GM18907 (cell line): Measurements from ENCODE around the gene GALNTL6.

Experiments used
- ATAC-seq: cut with Tn5 transposase; IDR thresholded peaks from one replicate; pipeline ENCODE4 v1.9.1; 2021; ENCODE audit warnings: mild to moderate bottlenecking, moderate library complexity; ENCODE audit not compliant: unreplicated experiment

GALNTL6 gene

DNA sequence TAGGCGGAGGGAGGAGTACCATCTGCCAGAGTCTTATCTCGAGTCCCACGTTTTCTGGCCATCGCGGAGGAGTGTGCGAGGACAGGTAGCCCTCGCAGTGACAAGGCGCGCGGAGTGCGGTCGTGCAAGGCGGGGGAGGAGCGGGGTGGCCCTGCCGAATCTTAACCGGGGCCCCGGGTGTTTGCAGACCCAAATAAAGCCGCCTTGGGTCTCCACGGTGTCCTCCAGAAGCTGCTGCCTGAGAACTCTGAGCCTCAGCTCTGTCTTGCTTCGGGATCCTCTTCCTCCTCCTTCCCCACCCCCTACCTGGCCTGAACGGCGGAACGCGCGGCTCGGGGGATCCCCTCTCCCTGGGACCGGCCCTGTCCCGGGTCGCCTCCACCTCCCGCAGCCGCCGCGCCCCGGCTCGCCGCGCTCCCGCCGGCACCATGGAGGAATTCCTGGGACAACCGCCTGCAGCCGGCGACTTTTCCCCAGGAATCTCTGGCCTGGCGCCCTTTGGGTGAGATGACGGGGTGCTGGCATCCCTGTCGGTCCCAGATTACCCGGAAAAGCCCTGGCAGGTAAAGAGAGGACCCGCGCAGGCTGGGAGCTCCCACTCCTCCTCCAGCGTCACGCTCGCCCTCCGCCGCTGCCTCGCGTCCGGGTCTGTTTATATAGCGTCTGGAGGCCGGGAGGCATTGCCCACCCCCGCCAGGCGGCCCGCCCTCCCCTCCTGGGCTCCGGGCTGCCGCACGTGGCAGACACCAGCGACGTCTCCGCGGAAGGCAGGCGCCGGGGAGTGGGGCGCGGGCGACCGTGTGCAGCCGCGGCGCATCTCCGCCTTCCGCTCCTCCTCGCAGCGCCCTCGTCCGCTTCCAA lies at the start of gene GALNTL6:
TSS of gene GALNTL6 (plus strand) at position 740 of the 861 bp plus-strand sequence.
- ATAC-seq = peak; percentile 70

DNA sequence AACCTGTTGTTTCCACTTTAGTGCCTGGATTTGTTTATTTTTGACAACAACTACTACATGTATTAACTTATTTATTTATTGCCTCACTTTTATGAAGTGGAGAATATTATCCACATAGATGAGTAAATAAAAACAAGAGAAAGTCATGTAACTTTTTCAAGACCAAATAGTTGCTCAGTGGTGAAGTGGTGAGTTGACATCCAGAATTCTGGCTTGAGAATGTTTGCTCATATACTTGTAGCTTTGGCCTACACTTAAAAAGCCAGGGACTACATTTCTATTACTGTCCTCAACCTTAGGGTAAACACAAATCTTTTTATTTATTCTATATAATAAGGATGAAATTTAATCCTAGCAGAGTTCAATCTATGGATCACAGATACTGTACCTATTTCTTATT lies 47.7 kb upstream of the GALNTL6 start:
- ATAC-seq = no peak

DNA sequence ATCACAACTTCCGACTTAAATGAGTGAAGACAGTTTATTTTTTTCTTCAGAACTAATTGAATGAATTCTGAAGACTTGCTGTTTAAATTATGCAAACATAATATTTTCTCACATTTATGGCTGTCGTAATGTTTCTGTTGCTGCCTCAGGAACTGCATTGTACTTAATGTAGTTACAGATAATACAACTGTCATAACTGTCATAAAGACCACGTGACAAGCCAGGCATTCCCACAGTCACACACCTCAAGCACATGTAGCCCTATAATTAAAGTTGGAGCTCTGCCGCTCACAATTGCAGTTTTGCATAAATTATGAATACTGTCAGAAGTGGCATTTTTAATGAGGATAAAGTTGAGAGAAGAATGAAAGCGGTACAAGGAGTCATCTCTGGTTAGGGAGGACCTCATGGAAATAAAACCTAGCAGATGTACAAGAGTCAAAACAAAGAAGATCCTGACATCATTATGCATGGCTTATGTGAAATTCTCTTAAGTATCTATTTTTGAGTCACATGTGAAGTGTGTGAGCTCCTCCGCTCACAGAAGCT lies 38.5 kb upstream of the GALNTL6 start:
- ATAC-seq = no peak

DNA sequence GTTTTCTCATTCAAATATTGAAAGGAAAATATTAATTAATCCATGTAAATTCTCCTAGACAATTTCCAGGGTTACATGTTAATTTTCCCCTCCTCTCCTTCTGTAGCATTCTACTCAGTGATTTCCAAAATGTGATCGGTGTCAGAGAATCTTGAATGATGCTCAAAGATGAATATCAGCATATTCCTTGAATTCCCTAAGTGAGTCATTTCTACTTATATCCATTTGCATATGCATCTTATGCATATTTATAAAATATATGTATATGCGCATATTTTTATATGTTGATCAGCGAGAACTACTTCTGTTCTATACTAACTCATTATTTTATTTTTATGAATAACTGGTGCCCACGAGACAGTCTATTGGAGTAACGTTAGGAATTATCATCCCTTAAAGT lies 33.9 kb upstream of the GALNTL6 start:
- no peak for ATAC-seq

DNA sequence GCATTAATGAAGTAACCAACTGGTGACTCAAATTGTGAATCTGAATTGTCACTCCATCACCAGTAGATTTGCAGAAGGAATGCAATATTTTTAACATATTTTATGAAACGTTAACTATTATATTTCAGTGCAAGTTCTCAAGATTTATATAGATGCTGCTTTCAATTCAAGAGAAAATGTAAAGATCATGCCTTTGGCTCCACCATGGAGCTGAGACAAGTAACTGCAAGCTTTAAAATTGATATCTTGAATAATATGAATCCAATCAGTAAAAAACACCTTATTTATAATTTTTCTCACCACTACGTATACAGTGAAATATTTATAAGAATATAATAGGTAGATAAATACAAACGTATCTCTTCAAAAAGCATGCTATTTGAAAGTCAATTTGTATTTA lies 27.8 kb upstream of the GALNTL6 start:
- no peak for ATAC-seq

DNA sequence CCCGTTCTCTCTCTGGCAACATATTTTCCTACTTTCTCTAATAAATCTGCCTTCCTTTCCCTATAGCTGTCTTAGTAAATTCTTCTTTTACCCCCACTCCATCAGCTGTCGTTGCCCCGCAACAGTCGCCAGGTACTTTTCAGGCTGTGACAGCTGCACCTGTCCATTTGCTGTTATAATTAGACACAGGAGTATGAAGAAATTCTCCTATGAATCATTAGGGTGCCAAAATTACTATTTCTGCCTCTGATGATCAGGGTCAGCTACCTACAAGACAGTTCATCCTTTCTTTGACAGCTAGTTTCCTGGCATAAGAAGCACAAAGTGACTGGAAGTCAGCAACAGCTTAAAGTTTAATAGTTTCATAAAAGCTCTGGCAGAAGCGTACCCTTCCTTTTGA lies 19.5 kb upstream of the GALNTL6 start:
- ATAC-seq = no peak

DNA sequence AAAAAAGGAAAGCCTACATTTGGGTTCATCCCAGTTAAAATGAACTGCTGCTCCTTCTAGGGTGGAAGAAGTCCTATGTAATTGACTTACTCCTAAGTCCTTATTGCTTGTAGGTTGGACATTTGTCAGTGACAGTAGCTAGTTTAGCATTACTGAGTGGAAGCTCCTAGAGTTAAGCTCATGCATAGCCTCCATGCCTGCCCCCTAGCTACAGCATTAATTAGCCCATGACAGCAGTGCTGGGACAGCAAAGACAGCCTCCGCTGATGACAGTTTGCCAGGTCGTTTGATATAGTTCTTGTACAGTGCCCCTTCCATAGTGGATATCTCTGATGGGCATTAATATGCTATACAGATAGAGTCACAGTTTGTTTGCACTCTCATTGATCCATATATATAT lies 18.7 kb upstream of the GALNTL6 start:
- no peak for ATAC-seq

DNA sequence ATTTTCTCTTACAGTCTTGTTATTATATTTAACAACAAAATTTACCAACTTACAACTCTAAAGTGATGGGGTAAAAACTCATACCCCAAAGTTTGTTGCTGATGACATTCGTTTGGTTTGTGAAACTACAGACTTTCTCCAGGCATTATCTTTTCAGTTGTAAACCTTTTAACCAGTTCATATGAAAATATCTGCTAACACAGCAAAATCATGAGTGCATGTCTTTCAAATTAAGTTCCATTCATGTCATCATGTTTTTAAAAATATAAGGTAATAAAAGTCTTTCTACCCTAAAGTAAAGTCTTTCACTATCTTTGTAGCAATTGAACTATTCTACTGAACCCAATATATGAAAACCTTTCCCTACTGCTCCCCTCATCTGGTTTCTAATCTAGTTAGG lies 3.4 kb upstream of the GALNTL6 start:
- no peak for ATAC-seq

DNA sequence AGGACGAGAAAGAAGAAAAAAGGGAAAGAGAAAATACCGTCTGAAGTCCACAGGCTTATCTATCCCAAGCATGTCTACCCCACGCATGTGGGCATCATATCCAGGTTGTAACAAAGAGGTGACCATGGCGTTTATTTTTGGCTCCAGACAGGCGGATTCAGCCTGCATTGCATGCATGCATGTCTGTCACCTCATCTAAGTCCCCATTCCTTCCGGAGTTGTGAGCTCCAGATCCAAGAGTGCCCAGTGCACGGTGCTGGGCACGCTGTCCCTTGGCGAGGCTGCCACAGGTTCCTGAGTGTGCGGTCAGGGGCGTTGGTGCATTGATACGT lies 905 bp upstream of the GALNTL6 start:
- ATAC-seq = no peak

DNA sequence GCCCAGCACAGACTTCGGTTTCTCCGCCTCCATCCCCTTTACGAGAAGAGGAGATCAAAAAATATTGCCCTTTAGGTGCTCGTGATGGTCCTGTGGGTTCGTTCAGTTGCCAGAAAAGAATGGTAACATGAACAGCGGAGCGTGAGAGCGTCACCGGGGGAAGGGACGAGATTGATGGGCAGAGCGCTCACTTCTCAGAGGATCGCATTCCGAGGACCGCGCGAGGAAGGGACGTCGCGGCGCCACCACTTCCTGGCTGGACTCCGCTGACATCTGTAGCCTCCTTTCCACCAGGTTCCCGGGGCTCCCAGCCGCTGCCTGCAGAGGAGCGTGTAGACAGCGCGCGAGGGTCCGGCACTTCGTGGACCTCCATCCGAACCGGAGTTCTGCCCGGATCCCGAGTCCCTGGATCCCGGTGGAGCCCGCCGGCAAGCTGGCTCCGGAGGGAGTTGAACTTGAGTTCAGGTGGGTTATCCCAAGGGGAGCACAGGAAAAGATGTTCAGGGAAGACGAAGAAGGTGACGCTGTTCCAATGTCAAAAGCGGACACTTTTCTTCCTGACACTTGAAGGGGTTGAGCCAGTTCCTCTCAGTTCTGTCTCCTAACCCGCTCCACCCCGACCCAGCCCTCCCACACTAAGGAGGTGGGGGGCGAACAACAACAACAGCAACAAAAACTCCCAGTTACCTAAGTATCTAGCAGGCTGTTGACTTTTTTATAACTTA lies 484 bp downstream of the GALNTL6 start:
- peak; percentile 24 for ATAC-seq

DNA sequence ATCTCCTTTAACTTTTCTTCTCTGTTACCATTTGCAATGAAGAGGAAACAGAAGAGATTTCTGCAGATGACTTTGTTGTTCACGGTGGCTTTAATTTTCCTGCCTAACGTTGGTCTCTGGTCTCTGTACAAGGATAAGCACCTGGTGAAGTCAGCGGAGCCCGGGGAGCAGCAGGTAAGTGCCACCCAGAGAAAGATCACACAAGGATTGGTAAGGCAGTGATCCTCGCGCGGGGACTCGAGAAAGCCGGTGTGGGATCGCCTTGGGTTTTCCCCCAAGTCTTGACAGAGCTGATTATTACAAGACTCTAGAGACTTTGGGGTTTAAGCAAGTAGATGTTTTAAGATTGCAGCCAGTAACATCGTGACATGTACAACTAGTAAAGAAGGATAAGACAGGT lies 1.3 kb downstream of the GALNTL6 start:
- ATAC-seq = no peak

DNA sequence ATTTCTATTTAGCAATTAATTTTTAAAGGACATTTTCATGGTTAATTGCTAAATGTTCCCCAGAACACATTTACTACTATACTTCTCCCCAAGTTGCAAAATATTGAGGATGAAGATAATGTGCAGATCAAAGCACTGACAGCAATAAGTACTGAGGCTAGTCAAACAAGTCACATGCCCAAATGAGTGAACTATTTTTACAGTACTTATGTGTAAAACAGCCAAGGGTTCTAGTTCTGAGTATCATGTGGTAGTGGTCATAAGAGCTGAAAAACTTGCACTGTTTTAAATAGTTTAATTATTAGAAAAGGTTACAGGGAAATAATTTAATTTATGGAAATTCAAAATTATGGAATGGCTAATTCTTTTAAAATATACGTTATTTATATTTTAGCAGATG lies 3.8 kb downstream of the GALNTL6 start:
- peak; percentile 66 for ATAC-seq

DNA sequence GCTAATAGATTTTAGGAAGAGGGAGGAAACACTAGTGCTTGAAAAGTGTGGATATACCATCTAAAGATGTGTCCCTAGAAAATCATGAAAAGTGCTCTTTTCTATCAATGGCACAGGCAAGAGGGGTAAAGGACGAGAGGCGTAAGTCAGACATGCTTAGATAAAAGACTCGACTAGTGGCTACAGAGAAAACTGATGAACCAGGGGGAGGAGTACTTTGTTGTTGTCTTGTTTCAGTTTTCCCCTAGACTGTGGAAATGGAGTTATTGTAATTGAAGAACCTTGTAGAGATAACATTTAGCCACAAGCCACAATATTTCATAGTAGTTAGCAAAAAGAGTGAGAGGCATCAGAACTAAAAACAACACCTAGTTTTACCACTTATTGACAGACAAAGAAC lies 21.4 kb downstream of the GALNTL6 start:
- no peak for ATAC-seq

DNA sequence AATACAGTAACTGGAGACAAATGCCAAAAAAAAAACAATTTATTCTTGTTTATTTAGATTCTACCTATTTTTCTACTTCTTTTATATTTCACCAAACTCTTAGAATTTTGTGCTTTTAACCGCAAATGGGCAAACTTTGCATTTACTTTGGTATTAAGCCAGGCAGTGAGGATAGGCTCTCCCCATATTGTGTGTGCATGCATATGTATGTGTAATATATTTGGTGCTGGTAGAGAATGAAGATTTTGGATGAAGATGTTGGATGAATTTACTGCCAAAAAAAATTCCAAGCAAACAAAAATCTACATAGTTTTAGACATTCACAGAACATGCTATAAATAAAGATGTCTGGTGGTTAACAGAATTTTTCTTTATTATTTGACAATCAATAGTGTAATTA lies 30.3 kb downstream of the GALNTL6 start:
- no peak for ATAC-seq

DNA sequence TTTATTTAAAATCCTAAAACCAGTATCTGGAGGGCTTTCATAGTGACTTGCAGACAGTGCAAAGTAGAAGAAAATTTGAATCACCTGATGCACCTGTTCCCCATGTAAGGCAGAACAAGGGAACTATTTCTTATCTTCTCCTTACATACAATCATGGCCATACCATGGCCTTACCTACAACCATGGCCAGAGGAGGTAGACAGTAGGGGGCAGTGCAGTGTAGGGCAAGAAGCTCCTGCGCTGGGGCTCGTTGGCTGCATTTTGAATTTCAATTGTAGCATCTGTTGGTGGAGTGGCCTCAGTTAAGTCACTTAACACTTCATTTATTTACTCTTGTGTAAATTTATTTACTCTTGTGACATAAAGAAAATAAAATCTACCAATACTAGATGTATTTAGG lies 33.0 kb downstream of the GALNTL6 start:
- peak; percentile 86 for ATAC-seq

DNA sequence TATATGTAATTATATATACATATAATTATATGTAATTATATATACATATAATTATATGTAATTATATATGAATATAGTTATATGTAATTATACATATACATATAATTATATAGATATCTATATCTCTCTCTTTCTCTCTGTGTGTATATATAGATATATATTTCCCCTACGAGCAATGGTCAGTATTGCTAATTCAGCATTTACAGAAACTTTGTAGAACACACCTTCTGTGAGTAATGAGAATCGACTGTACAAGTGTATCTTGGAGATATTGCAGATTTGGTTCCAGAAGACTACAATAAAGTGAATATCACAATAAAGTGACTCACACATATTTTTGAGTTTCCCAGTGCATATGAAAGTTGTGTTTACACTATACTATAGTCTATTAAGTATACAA lies 33.7 kb downstream of the GALNTL6 start:
- ATAC-seq = no peak

DNA sequence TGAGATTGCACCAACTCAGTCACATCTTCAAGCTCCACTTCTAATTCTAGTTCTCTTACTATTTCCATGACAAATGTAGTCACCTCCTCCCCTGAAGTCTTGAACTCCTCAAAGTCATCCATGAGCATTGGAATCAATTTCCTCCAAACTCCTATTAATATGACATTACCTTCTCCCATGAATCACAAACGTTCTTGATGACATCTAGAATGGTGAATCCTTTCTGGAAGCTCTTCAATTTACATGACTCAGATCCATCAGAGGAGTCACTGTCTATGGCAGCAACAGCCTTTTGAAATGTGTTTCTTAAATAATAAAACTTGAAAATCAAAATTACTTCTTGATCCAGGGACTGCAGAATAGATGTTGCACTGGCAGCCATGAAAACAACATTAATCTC lies 34.5 kb downstream of the GALNTL6 start:
- no peak for ATAC-seq

DNA sequence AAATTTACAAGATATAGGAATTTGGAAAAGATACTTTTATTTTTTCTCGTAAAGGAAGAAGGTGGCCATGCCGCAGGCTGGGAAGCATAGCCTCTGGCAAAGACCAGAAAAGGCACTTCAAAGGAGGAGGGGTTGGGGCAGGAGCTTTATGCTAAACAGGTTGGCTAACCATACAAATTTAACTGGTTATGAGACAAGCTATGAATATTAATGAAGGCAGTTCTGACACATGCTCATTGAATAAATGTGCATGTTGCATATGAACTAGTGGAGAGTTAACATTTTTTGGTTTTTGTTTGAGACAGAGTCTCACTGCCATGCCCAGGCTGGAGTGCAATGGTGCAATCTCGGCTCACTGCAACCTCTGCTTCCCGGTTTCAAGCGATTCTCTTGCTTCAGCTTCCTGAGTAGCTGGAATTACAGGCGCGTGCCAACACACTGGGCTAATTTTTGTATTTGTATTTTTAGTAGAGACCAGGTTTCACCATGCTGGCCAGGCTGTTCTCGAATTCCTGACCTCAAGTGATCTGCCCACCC lies 36.5 kb downstream of the GALNTL6 start:
- ATAC-seq = no peak

DNA sequence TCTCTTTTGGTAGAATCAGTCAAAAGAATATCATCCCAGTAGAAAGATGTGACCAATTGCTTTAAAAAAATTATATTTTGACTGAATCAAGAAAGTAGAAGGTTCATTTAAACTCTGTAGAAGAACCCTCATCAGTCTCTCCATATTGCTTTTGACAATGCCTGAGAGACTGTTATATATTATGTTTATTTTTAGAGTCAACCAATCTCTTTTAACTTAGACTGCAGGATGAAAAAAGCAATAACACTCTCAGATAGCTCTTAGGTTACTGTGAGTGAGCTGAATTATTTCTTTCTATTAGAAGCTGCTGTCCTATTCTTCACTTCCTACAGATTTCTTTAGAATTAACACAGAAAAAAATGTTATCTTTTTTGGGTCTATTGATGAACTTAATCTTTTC lies 38.1 kb downstream of the GALNTL6 start:
- ATAC-seq = no peak

DNA sequence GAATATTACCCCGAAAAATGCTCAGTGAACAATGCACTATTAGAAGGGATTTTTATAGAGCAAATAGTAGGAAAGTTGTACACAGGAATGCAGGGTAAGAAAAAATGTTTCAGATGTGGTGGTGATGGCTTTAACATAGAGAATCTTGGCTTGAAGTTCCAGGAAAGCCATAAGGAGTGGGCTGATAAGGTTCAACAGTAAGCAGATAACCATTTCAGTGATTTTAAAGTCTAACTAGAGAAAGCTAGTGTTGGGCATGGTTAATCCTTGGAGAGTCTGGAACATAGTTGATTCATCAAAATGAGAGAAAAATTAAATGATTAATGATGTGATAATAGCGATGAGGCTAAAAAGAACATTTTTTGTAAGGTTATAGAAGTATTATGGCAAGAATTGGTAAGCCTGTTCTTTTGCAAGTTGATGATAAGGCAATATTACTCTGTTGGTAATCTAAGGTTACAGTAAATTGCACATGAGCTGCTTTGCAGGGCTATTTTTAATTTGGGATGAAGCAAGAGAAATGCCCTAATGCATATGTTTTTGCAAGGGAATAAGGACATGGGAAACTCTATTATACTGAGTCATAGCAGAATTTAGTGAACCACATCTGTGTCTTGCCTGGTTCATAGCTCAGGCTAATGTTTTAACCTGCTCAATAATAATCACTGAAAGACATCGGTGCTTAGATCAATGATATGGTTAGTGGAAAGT lies 44.3 kb downstream of the GALNTL6 start:
- no peak for ATAC-seq

DNA sequence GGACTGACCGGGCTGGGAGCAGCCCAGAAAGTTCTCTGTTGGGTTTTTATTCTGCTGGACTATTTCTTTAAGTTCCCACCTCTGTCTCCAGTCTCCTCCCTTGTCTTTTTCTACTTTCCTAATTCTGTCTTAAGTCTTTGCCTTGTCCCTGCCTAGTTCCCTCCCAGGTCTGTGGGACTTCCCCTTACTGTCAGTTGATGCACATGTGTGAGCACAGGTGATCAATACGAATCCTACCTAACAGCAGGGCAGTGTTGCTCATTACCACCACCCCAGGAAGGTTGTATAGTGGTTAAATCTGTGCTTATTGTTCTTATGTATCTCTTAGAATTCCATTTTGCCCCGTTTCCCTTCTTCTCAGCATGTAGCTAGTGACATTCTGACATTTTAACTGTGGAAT lies 62.1 kb downstream of the GALNTL6 start:
- no peak for ATAC-seq
